ENCODE results near the gene DCK.
"Not testable (repeated sequence)": the region's sequence is repeated elsewhere in the genome, so short reads cannot be mapped to it uniquely, and the experiment has no call there.

Gene DCK

DNA sequence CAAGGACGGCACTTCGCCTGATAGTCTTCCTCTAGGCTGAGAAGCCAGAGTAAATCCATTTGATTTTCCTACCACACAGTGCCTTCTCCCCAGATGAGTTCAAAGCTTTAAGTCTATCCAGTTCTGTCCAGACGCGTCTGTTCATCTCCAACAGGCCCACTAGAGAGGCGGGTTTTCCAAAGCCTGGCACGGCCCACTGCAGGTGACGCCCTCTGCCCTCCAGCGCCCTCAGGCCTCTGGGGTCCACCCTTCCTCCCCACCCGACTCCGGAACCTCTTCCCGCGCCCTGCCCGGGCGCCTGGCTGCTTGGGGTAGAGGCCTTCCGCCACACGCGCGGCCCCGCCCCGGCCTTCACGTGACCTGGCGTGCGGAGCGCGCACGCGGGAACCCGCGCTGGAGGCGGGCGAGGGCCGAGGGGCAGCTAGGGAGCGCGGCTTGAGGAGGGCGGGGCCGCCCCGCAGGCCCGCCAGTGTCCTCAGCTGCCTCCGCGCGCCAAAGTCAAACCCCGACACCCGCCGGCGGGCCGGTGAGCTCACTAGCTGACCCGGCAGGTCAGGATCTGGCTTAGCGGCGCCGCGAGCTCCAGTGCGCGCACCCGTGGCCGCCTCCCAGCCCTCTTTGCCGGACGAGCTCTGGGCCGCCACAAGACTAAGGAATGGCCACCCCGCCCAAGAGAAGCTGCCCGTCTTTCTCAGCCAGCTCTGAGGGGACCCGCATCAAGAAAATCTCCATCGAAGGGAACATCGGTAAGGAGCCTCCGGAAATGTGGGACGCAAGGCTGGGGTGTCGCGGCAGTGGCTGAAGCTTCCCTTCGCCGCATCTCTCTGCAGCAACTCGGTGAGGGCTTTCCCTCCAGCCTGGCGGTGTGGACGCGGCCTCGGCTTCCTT lies at the start of gene DCK:
DCK (plus strand) TSS at position 469 of the 888 bp plus-strand sequence; CDS start at position 656, 187 bp downstream.
- DNase-seq (ENCODE audit: low read depth): peak; percentile 91

DNA sequence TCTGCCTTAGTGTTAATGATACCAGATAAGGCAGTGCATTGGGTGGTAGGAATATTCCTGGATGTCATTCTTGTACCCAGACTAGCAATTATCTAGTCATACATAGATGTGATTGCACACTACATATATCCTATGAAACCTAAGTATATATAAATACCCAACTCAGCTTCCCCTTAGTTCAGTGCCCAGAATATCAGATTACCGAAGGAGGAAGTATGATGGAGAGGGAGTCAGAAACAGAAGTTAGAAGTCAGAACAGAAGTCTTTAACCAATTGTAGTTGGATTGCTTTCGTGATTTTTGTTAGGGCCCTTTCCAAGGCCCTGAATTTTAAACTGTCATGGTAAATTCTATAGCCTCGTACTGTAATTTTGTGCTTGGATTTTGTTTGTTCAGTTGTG lies 48.4 kb upstream of the DCK start:
- peak; percentile 26 for DNase-seq (ENCODE audit: low read depth)

DNA sequence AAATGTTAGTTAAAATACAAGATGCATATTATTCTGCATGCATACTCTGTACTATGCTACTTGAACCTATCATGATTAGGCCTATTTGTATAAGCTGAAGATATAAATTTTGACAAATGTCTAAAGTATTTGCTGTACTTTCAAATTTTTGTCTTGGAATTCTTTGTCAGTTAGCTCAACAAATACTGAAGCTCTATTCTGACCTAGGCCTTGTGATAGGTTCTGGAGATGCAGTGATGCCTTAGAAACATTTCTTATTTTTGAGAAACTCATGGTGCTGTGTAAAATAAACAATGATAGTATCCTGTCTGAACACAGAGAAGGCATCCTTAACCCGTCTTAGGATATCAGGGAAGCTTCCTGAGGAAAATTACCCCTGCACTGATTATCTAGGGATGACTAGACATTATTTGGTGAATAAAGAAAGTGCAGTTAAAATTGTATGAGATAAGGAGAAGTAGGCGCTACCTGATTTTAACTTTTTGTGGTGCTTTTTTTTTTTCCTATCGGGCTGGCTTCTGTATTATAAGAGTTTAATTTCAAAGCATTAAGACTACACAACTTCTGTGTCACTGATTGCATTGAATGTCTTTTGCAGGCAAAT lies 47.9 kb upstream of the DCK start:
- peak; percentile 69 for DNase-seq (ENCODE audit: low read depth)

DNA sequence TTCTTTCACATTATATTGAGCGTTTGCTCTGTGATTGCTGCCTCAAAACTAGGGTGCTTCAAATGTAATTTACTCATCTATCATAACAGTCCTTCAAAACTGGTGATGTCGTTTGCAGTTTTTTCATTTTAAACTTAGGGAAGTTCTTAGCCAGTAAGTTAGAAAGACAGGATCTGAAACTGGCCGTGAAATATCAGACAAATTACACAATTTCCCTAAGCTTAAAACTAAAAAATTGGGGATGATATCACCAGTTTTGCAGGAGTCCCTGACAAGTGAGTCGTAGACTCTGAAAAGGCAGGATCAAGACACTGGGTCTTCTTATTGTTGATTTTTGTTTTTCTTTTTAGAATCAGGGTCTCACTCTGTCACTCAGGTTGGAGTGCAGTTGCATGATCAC lies 46.5 kb upstream of the DCK start:
- no peak for DNase-seq (ENCODE audit: low read depth)

DNA sequence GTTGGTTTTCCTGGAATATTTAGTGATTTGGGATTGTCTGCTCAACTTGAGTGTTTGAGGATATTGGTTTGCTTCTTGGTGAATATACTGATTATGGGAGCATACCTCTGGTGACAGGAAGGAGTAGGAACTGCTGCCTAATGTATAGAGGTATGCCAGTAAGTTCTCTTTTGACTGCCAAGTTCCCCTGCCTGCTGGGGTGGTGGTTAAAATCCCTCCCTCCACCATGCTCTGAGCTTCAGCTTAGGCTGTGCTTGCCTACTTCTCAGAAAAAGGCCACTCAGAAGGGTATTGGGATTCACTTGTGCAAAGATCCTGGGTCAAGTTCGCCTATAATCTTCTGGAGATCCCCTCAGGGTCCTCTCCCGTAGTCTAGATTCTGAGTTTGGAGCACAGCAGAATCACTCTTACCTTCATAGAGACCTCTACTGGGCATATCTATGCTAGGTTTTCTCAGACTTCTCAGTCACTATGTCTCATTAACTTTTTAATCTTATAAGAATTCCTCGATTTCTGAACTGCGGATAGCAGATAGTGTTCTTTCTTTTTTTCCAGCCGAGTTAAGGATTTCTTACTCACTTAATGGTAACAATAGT lies 44.7 kb upstream of the DCK start:
- DNase-seq (ENCODE audit: low read depth): no peak

DNA sequence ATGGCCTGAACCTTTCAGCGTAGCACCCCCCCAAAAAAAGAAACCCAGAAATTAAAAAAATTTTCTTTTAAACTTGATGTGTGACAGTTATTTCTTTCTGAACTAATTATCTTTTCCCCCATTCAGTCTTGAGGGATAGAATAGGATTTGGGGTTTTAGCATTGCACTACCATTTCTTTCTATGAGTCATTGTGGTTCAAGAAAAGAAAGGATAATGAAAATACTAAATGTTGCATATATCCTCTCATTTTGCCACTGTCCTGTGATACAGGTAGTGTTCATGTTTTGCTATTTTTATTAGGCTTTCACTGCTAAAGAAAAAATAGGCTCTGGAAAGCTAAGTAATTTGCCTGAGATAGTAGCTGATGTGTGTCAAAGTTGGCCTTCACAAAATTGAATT lies 39.4 kb upstream of the DCK start:
- peak; percentile 20 for DNase-seq (ENCODE audit: low read depth)

DNA sequence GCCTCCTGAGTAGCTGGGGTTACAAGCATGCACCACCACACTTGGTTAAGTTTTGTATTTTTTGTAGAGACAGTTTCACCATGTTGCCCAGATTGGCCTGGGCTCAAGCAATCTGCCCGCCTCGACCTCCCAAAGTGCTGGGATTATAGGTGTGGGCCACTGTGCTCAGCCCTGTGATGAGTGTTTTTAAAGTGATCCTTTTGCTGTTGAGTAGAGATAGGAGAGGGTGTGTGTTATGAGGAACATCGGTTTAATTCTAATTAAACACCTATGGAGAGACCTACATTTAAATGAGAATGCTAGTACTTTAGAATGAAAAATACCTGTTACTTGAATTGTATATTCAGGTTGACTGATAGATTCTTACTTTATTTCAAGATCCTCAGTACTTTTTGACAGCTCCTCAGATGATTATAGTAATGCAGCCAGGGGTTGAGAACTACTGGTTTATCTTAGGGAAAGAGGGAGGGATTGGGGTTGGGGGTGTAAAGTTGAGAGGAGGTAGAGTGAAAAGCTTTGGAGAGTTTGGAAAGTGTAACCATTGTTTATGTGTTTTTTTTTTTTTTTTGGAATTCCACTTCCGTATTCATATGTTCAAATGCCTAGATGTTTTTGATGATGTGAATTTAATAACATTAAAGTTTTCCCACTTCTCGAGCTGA lies 36.8 kb upstream of the DCK start:
- no peak for DNase-seq (ENCODE audit: low read depth)

DNA sequence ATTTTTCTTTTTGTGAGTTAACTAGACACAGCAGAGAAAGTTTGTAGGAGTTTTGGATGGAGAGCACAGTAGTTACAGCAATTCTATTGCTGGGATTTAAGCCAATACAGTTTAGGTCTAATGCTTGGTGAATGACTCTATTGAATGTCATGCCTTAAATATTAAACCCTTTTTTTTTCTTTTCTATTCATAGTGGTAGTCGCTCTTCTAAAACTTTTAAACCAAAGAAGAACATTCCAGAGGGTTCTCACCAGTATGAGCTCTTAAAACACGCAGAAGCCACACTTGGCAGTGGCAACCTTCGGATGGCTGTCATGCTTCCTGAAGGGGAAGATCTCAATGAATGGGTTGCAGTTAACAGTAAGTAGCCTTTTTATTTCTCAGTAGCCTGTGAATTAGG lies 34.8 kb upstream of the DCK start:
- DNase-seq (ENCODE audit: low read depth): peak; percentile 96

DNA sequence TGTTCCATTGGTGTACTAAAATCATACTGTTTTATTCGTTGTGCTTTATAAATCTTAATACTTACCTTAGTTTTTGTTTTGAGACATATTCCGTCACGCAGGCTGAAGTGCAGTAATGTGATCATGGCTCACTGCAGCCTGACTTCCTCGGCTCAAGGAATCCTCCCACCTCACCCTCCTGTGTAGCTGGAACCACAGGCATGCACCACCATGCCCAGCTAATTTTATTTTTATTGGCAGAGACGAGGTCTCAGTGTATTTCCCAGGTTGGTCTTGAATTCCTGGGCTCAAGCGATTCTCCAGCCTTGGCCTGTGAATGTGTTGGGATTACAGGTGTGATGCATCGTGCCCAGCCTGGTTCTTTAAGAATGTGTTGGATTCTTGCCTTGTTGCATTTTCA lies 24.4 kb upstream of the DCK start:
- peak; percentile 24 for DNase-seq (ENCODE audit: low read depth)

DNA sequence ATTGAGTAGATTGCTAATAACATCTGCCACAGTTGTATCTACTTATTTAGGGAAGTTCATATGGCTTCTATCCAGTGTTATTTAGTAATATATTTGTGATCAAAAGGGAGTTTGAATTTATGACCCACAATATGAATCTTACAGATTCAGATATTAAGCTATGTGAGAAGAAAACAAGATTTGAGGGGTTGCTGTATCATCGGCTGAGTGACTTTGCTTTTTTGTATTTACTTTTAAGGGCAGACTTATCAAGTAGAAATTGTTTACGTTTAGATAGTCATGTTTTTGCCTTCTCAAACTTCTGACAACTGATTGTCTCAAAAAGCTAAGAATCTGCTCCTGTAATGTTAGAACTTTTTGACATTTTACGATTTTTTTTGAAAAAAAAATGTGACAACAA lies 17.2 kb upstream of the DCK start:
- no peak for DNase-seq (ENCODE audit: low read depth)

DNA sequence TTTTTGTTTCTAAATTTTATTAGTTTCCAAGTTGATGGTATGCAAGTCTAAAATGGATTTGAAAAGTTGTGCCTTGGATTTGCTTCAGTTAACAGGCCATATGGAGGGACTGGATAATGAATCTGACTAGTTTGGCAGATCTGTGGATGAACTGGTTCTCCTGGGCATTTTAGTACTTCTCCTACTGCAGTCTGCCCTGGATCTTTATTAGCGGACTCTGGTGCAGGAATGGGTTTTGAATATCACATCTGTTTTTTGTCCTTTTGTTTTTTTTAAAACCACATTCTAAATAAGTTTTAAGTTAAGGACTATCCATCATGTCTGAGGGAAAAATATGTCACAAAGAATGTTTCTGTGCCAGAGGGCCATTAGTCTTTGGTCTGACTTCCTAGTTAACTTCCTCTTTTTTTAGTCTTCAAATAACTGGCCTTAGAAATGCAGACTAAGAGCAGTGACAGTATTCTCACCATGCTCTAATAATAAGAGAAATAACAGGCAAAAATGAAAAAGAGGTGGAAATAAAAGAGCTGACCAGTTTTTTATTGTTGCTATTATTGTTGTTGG lies 13.9 kb upstream of the DCK start:
- DNase-seq (ENCODE audit: low read depth): no peak

DNA sequence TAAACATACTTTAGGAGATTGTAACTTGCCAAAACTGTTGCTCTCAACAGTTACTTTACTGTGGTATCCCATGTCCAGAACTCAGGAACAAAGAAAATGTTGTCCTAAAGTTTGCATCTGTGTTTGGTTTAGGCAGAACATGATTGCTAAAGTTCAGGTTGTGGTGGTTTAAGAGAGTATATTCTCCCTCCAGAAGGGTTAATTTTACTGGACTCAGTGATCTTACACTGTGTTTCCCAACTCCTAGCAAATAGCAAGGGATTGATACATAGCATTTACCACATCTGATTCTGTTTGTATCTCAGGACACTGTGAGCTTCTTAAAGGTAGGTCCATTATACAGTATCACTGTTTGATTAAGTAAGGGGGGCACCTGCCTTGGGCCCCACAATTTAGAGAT lies 13.3 kb upstream of the DCK start:
- no peak for DNase-seq (ENCODE audit: low read depth)

DNA sequence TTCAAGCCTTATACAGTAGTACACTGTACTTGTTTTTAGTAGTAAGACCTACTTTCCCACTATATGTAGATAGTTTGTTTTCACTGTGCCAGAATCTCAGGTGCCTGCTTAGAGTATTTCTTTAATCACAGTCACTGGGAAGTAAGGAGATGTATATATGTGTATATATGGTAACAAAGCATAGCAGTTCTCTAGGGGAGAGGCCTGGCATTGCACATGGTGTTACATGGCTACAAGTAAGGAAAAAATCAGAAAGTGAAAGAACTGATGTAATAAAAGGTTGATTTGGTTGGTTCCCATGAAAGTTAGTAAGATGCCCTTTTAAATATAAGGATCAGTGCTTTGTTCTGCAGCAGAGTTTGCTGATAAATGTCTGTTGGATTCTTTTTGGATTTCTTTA lies 9.3 kb upstream of the DCK start:
- DNase-seq (ENCODE audit: low read depth): no peak

DNA sequence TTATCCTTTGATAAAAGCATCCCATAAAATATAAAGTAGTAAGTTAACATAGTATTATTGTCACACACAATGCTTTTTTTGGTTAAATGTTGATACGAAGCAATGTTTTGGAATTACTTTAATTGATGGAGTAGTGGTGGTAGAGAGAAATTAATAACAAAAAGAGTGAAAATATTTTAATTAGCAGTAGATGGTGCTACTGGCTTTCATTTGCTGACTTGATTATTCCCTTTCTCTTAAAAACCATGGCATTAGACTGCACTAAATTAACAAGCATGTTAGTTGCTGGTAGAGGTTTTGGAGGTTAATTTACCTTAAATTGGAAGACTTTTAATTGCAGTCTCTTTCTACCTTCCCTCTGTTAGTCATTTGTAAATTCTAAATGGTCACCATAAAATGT lies 8.9 kb upstream of the DCK start:
- DNase-seq (ENCODE audit: low read depth): no peak

DNA sequence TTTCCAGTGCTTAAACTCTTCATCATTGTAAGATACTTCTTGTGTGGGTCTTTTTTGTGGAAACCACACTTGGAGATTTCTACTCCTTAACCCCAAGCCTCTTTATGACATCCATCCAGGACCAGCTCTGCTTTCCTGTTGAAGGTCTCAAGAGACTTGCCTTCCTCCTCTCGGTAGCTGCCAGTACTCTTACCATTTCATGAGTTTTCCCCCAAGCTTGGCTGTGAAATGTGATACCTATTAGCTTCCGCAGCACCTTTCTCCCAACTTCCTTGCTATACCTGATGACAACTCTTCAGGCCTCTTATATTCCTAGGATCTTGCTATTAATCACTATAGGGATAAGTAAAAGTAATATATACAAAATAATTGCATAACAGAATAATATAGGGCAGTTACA lies 1.9 kb upstream of the DCK start:
- DNase-seq (ENCODE audit: low read depth): no peak

DNA sequence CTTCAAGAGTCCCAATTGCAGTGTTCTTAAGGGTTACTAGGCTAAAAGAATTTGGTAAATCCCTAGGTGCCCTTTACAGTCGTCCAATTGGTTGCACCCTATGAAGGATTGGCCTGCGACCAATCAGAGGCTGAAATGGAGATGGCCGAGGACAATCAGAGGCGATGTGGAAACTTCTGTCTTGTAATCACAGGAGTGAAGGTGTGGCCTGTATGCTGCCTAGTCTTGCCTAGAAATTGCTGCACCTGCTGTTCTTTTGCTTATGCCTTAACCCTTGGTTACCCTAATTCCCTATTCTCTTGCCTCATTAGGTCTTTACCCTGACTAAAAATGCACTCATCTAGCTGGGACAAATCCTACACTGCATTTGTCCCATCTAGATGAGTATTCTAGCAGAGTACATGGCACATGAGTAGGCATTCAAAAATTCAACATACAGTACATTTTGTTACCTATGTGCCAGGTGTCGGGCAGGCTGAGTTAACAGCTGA lies 1.0 kb upstream of the DCK start:
- DNase-seq (ENCODE audit: low read depth): no peak

DNA sequence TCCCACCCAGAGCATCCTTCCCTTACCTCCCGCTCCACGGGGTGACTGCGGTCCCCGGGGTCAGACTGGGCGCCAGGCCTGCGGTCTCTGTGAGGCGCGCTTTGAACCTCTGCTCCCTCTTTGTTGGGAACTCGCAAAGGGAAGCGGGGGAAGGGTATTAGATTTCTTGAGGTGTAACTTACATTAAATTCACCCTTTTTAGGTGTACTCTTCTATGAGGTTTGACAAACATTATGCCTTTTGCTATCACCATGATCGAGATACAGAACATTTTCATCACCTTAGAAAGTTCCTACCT lies 569 bp downstream of the DCK start:
- no peak for DNase-seq (ENCODE audit: low read depth)

DNA sequence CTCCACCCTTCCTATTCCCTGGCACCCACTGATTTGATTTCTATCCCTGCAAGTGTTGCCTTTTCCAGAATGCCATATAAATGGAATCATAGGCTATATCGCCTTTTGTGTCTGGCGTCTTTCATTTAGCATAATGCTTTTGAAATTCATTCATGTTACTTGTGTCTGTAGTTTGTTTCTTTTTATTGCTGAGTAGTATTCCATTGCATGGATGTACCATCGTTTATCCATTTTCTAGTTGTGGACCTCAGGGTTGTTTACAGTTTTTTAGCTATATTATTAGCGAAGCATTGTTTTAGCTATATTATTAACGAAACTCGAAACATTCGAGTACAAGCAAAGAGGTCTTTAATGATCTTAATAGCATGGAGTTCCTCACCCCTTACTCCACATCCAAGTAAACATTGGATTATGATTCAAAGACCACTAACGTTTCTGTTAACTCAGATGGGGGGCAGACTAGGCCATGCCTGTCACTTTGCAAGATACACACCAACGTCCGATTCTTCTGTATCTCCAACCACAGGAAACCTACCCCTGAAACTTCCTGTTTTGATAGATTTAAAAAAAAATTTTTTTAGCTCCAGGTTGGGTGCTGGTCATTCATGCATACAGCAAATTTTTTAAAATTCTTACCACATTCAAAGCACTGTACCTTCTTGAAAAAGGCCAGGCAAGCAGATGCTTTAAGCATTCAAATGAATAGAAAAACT lies 1.1 kb downstream of the DCK start:
- no peak for DNase-seq (ENCODE audit: low read depth)

DNA sequence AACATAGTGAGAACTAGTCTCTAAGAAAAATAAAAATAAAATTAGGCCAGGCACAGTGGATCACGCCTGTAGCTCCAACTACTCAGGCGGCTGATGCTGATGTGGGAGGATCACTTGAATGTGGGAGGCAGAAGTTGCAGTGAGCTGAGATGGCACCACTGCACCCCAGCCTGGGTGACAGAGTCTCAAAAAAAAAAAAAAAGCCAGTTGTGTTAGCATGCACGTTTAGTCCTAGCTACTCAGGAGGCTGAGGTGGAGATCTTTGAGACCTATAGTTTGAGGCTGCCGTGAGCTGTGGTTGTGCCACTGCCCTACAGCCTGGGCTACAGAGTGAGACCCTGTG lies 2.5 kb downstream of the DCK start:
- DNase-seq (ENCODE audit: low read depth): no peak

DNA sequence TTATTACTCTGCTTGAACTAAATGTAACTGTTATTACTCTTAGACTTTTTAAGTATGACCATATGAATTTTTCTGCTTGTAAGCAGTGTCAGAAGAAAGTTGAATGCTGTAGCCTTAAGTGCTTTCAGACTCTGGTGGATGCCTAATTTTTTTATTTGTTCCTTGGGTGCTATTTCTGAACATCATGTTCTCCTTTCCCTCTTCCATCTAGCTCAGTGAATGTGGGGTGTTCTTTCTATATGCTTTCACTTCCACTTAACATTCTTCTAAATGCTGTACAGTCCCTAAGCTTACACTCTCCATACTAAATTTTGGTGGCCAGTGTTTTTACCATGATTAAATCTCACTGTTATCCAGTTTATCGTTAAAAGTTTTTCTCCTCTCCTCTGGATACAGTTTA lies 3.6 kb downstream of the DCK start:
- no peak for DNase-seq (ENCODE audit: low read depth)

DNA sequence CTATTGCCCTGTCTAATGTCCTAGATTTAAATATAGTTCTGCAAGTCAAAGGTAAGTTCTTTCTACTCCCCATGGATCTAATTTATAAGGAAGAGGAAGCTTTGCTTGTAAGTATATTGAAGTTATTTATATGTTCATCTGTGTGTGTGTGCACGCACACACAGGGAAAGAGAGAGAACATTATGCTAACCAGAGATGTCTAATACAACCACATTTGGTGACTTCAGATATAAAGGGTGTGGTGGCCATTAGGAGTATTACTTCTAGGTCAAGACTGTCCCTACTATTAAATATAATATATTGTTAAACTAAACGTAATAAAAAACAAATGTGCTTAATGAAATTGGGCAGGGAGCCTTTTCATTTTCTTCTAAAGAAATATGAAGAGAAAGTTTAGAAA lies 4.1 kb downstream of the DCK start:
- no peak for DNase-seq (ENCODE audit: low read depth)

DNA sequence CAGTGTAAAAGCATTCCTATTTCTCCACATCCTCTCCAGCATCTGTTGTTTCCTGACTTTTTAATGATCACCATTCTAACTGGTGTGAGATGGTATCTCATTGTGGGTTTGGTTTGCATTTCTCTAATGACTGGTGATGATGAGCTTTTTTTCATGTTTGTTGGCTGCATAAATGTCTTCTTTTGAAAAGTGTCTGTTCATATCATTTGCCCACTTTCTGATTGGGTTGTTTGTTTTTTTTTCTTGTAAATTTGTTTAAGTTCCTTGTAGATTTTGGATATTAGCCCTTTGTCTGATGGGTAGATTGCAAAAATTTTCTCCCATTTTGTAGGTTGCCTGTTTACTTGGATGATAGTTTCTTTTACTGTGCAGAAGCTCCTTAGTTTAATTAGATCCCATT lies 6.2 kb downstream of the DCK start:
- not testable (repeated sequence) for DNase-seq (ENCODE audit: low read depth)
